HCT116 (cell line): Measurements from ENCODE around the gene TBXAS1. TPM values are rescaled to one million over a fixed set of nuclear protein-coding genes. Genes with fewer than 3 reads are reported as not detected.

Experiments used
- ATAC-seq: fragments of 200-7000 bp; cut with Tn5 transposase; 2 replicates; pipeline ENCODE4 v1.9.1; 2020; ENCODE audit warnings: mild to moderate bottlenecking, moderate library complexity
- BruUV-seq: library from RNA; stranded (reverse); fragments of 400-500 nt; replicated peaks from 2 replicates; lab custom pipeline; 2021; lab: Mats Ljungman, UMichigan
- CTCF ChIA-PET: fragments of 300-600 bp; sonication (Branson Sonifier 250); formaldehyde crosslinking; loops from one replicate; lab custom pipeline; 2021; ENCODE audit warnings: antibody characterized with exemption; lab: Charles Lee
- POLR2A ChIA-PET: fragments of 300-600, 350-600 bp; sonication (Branson Sonifier 250); formaldehyde crosslinking; loops from one replicate; lab custom pipeline; 2021; ENCODE audit warnings: antibody characterized with exemption; lab: Charles Lee
- RAD21 ChIA-PET, 2 experiments: fragments of 300-600 bp; sonication (Branson Sonifier 250); formaldehyde crosslinking; loops; one replicate each; lab custom pipeline; 2023; ENCODE audit warnings: low total read pairs in 2 of 2; ENCODE audit not compliant: uncharacterized antibody in 2 of 2, unreplicated experiment in 2 of 2, low non-redundant PET in 1 of 2; lab: Charles Lee
- DNase-seq: peaks from one replicate; pipeline ENCODE4 v3.0.0-alpha.2; 2010; ENCODE audit warnings: low read depth, low spot score
- H2AFZ ChIP-seq: fragments of 200-600 bp; shearing (Covaris generic), sonication (generic); 2 replicates; pipeline ENCODE4 v1.6.1; 2017; ENCODE audit warnings: low read depth, mixed run types, mixed read lengths, antibody characterized with exemption, low read length; ENCODE audit not compliant: poor library complexity, severe bottlenecking
- H3K27ac ChIP-seq: 2 replicates; pipeline ENCODE4 v1.5.1; 2012; ENCODE audit warnings: low read depth, low read length
- H3K27me3 ChIP-seq: fragments of 200-600 bp; sonication (generic); 2 replicates; pipeline ENCODE4 v1.6.1; 2016; ENCODE audit warnings: mixed run types, low read length, mixed read lengths; ENCODE audit not compliant: insufficient read depth
- H3K36me3 ChIP-seq, 2 experiments: fragments of 200-500 bp in 1 of 2; fragments of 200-600 bp in 1 of 2; sonication (Bioruptor generic) in 1 of 2; sonication (generic) in 1 of 2; 2 replicates each; pipeline versions ENCODE4 v1.5.1 to v1.6.1; 2014 to 2016; ENCODE audit warnings: low read length in 2 of 2, inconsistent platforms in 1 of 2, mixed read lengths in 1 of 2, mixed run types in 1 of 2; ENCODE audit not compliant: insufficient read depth in 2 of 2, control insufficient read depth in 1 of 2
- H3K4me1 ChIP-seq, 2 experiments: fragments of 200-600 bp in 1 of 2; sonication (generic) in 1 of 2; 2 replicates each; pipeline versions ENCODE4 v1.5.1 to v1.6.1; 2012 to 2017; ENCODE audit warnings: low read length in 2 of 2, inconsistent platforms in 1 of 2, mild to moderate bottlenecking in 1 of 2, mixed read lengths in 1 of 2, mixed run types in 1 of 2, moderate library complexity in 1 of 2; ENCODE audit not compliant: insufficient read depth in 2 of 2, control insufficient read depth in 1 of 2
- H3K4me2 ChIP-seq: fragments of 200-600 bp; sonication (generic); 2 replicates; pipeline ENCODE4 v1.6.1; 2017; ENCODE audit warnings: mixed run types, low read length, mixed read lengths
- H3K4me3 ChIP-seq, 2 experiments: fragments of 200-600 bp in 1 of 2; sonication (generic) in 1 of 2; replicated peaks in 1 of 2; 2 replicates each; pipeline ENCODE4 v1.5.1; 2011 to 2016; ENCODE audit warnings: low read length in 2 of 2, control low read depth in 1 of 2, low read depth in 1 of 2, mild to moderate bottlenecking in 1 of 2, mixed read lengths in 1 of 2, mixed run types in 1 of 2
- H3K79me2 ChIP-seq: fragments of 200-600 bp; sonication (generic); 2 replicates; pipeline ENCODE4 v1.6.1; 2017; ENCODE audit warnings: mild to moderate bottlenecking, mixed run types, low read length, moderate library complexity, mixed read lengths; ENCODE audit not compliant: insufficient read depth
- H3K9ac ChIP-seq: fragments of 200-600 bp; sonication (generic); 2 replicates; pipeline ENCODE4 v1.6.1; 2016; ENCODE audit warnings: low read length, mixed read lengths
- H3K9me2 ChIP-seq: fragments of 200-600 bp; sonication (generic), shearing (Covaris generic); 2 replicates; pipeline ENCODE4 v1.6.1; 2017; ENCODE audit warnings: mixed run types, mild to moderate bottlenecking, moderate library complexity; ENCODE audit not compliant: insufficient read depth
- H3K9me3 ChIP-seq, 2 experiments: fragments of 200-500 bp in 1 of 2; fragments of 200-600 bp in 1 of 2; sonication (Bioruptor generic) in 1 of 2; sonication (generic) in 1 of 2; 2 replicates each; pipeline ENCODE4 v1.6.1; 2014 to 2017; ENCODE audit warnings: low read length in 2 of 2, mixed read lengths in 2 of 2, inconsistent platforms in 1 of 2, low read depth in 1 of 2, mild to moderate bottlenecking in 1 of 2, mixed run types in 1 of 2, moderate library complexity in 1 of 2; ENCODE audit not compliant: control insufficient read depth in 1 of 2, insufficient read depth in 1 of 2
- H4K20me1 ChIP-seq: fragments of 200-600 bp; sonication (generic), shearing (Covaris generic); 2 replicates; pipeline ENCODE4 v1.6.1; 2017; ENCODE audit warnings: mixed run types, mild to moderate bottlenecking, moderate library complexity; ENCODE audit not compliant: insufficient read depth
- ATF3 ChIP-seq: IDR thresholded peaks from 2 replicates; pipeline ENCODE4 v1.6.1; 2012
- CEBPB ChIP-seq: IDR thresholded peaks from 2 replicates; pipeline ENCODE4 v1.6.1; 2012; ENCODE audit warnings: low read depth
- EGR1 ChIP-seq: IDR thresholded peaks from 2 replicates; pipeline ENCODE4 v1.6.1; 2012; ENCODE audit warnings: low read depth
- EZH2 ChIP-seq: fragments of 200-600 bp; sonication (generic); IDR thresholded peaks from 2 replicates; pipeline ENCODE4 v1.6.1; 2017; ENCODE audit warnings: antibody characterized with exemption, mixed run types
- JUND ChIP-seq: IDR thresholded peaks from 2 replicates; pipeline ENCODE4 v1.6.1; 2012
- POLR2AphosphoS5 ChIP-seq: IDR thresholded peaks from 2 replicates; pipeline ENCODE4 v1.6.1; 2011; ENCODE audit warnings: mild to moderate bottlenecking, low read depth, low read length, moderate library complexity
- RAD21 ChIP-seq: IDR thresholded peaks from 2 replicates; pipeline ENCODE4 v1.6.1; 2012; ENCODE audit warnings: low read depth, mild to moderate bottlenecking
- REST ChIP-seq: IDR thresholded peaks from 2 replicates; pipeline ENCODE4 v1.6.1; 2012; ENCODE audit warnings: low read depth
- TCF7L2 ChIP-seq: IDR thresholded peaks from 2 replicates; pipeline ENCODE4 v1.7.0; 2011; ENCODE audit warnings: borderline replicate concordance, inconsistent platforms; ENCODE audit not compliant: insufficient read depth, insufficient read length; ENCODE audit errors: extremely low read depth
- ZFX ChIP-seq: fragments of 450-650 bp; IDR thresholded peaks from 2 replicates; pipeline ENCODE4 v1.6.1; 2017
- ZNF274 ChIP-seq: fragments of 200-500 bp; sonication (Bioruptor generic); IDR thresholded peaks from 2 replicates; pipeline ENCODE4 v1.6.1; 2014; ENCODE audit warnings: mild to moderate bottlenecking, low read depth, low read length, inconsistent platforms
- intact Hi-C: fragments of 100-400 bp; cut with micrococcal nuclease; formaldehyde crosslinking; loops from 2 replicates; pipeline ENCODE4 v1.10.0; 2022
- total RNA-seq: library from RNA; stranded (reverse); gene quantifications from one replicate; pipeline ENCODE4 v1.2.1, GENCODE V29; 2021; ENCODE audit not compliant: unreplicated experiment

The TBXAS1 gene
- total RNA-seq, 1 experiment from 2014 or later: 1.4 TPM

- no peaks in the 10 kb centered on the region for H4K20me1 ChIP-seq
- H3K9me2 ChIP-seq: no peaks in the 10 kb centered on the region
- ATAC-seq (no peak), DNase-seq (no peak)
- TF ChIP-seq EZH2 (no peak), ATF3 (no peak), POLR2AphosphoS5 (no peak), CEBPB (no peak), ZFX (no peak), EGR1 (no peak), ZNF274 (no peak), JUND (no peak)
- H3K9ac ChIP-seq: no peak overlapping the region
- intact Hi-C loops: no loop called here
- H2AFZ ChIP-seq: no peak overlapping the region
- H3K27ac ChIP-seq: no peak overlapping the region
- no TSS peak for BruUV-seq
- no peaks in the 10 kb centered on the region for H3K27me3 ChIP-seq
- RAD21 ChIA-PET: no interaction called here
- H3K9me3 ChIP-seq: no peaks in the 10 kb centered on the region
- CTCF ChIA-PET: no interaction called here
- H3K36me3 ChIP-seq: no peaks in the 10 kb centered on the region
- H3K4me1 ChIP-seq: no peaks in the 10 kb centered on the region
- H3K4me3 ChIP-seq: no peak overlapping the region
- H3K79me2 ChIP-seq: no peaks in the 10 kb centered on the region
- POLR2A ChIA-PET: no interaction called here
- H3K4me2 ChIP-seq: no peak overlapping the region
Measured at GRCh38 chr7:139874302-139874629, 45.2 kb downstream of the TBXAS1 start.

- no peaks in the 10 kb centered on the region for H3K4me1 ChIP-seq
- no peak overlapping the region for H3K27ac ChIP-seq
- H2AFZ ChIP-seq: no peak overlapping the region
- ChIA-PET POLR2A (no interaction called here), CTCF (no interaction called here), RAD21 (no interaction called here)
- H3K4me2 ChIP-seq: no peak overlapping the region
- H4K20me1 ChIP-seq: no peaks in the 10 kb centered on the region
- no peaks in the 10 kb centered on the region for H3K79me2 ChIP-seq
- no peak overlapping the region for H3K4me3 ChIP-seq
- H3K9me2 ChIP-seq: no peaks in the 10 kb centered on the region
- DNase-seq (no peak), ATAC-seq (no peak)
- H3K27me3 ChIP-seq: no peaks in the 10 kb centered on the region
- H3K9me3 ChIP-seq: no peaks in the 10 kb centered on the region
- H3K36me3 ChIP-seq: no peaks in the 10 kb centered on the region
- BruUV-seq: no TSS peak
- no peak for TF ChIP-seq TCF7L2
- no peak for TF ChIP-seq RAD21
- TF ChIP-seq REST: no peak
- TF ChIP-seq, all 23 proteins: peak for 0
- no peak overlapping the region for H3K9ac ChIP-seq
- intact Hi-C loops: no loop called here
Measured at GRCh38 chr7:139875821-139876241, 46.8 kb downstream of the TBXAS1 start.
